Thoracic aorta (tissue), 2 donors: Measurements from ENCODE around the gene DDX25. TPM values are rescaled to one million over a fixed set of nuclear protein-coding genes. Genes with fewer than 3 reads are reported as not detected.

Source experiments
- ATAC-seq: fragments of 150-250 bp; one replicate; pipeline ENCODE4 v1.8.0; 2017; ENCODE audit warnings: low read depth; ENCODE audit not compliant: insufficient number of reproducible peaks, low FRiP score
- DNase-seq: peaks from one replicate; pipeline ENCODE4 v3.0.0-alpha.2; 2020; ENCODE audit warnings: low spot score
- H3K27ac ChIP-seq, 2 donors: fragments of 200-600 bp; sonication (generic); 1 replicate in 1 of 2; 2 replicates in 1 of 2; pipeline ENCODE4 v1.5.1; 2016; ENCODE audit warnings: mild to moderate bottlenecking in 2 of 2, moderate library complexity in 2 of 2
- H3K27me3 ChIP-seq: fragments of 200-600 bp; sonication (generic); replicated peaks from 2 replicates; pipeline ENCODE4 v1.6.0; 2016; ENCODE audit warnings: mild to moderate bottlenecking; ENCODE audit not compliant: insufficient read depth
- H3K36me3 ChIP-seq: fragments of 200-600 bp; sonication (generic); one replicate; pipeline ENCODE4 v1.5.1; 2016
- H3K4me1 ChIP-seq, 2 donors: fragments of 200-600 bp; sonication (generic); 1 replicate in 1 of 2; 2 replicates in 1 of 2; pipeline versions ENCODE4 v1.5.1 to v1.6.0; 2016; ENCODE audit warnings: low read depth in 2 of 2, mild to moderate bottlenecking in 1 of 2; ENCODE audit not compliant: control insufficient read depth in 1 of 2
- H3K4me3 ChIP-seq: fragments of 200-600 bp; sonication (generic); 2 replicates; pipeline ENCODE4 v1.5.1; 2016; ENCODE audit warnings: mild to moderate bottlenecking
- H3K9me3 ChIP-seq: fragments of 200-600 bp; sonication (generic); 2 replicates; pipeline ENCODE4 v1.5.1; 2016
- CTCF ChIP-seq: fragments of 200-600 bp; sonication (generic); IDR thresholded peaks from one replicate; pipeline ENCODE4 v1.5.1; 2019; ENCODE audit warnings: antibody characterized with exemption
- total RNA-seq, 2 donors: library from RNA; depleted of rRNA; stranded (reverse); fragments of >200 nt; gene quantifications; one replicate each; pipeline versions ENCODE4 v1.1.0 to v1.2.3, GENCODE V29; 2016

DDX25 gene
- total RNA-seq, 2 donors from 2014 or later = not detected

DNA sequence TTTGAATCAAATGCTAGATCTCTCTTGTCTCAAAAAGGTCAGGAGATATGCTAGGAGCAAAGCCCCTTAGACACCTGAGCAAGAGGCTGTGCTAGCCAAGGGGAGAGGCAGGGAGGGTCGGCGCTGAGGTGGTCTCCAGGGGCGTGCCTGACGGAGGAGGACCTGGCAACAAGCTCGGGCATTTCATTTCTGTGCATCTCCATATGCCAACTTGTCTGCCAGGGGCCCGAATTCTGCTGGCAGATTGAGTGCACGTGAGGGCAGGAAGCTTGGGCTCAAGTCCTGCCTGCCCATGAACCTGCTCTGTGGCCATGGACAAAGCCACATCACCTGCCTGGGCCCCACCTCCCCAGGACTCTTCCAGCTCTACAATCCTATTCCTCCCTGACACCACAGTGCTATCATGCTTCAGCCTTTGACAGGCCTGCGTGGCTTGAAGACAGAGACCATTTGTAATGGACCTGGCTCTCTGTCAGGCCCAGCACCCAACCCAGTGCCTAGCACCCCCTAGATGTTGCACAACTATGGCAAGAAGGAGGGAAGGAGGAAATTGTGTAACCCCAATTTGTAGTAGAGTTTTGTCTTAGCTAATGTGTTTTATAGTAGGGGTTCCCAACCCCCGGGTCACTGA, 25.3 kb downstream of the DDX25 start:
- Histone ChIP-seq H3K27me3 (no peaks in the 10 kb centered on the region), H3K4me1 (no peaks in the 10 kb centered on the region), H3K9me3 (no peaks in the 10 kb centered on the region), H3K27ac (no peak overlapping the region), H3K36me3 (no peaks in the 10 kb centered on the region), H3K4me3 (no peak overlapping the region)
- TF ChIP-seq CTCF = no peak
- DNase-seq (no peak), ATAC-seq (no peak)

- H3K4me3 ChIP-seq = no peak overlapping the region
- TF ChIP-seq CTCF = no peak
Observed at GRCh38 chr11:125930076-125930450, 25.8 kb downstream of the DDX25 start.

DNA sequence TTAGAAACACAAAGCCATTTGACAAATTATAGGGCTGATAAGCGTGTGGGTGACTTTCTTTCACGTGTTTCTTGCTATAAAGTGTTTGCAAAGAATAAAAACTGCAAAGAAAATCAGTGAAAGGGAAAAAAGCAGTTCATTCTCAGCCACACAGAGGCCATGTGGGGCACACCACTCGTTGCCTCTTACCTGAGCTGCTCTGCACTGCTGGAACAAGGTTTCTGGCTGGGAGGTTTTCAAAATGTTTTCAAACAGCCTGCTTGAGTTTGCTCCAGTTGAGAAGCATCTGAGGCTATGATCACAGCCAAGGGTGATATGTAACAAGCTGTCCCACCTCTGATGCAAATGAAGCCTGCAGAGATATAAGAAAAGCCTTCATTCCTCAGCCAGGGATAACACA, 26.8 kb downstream of the DDX25 start:
- Histone ChIP-seq H3K36me3 (no peaks in the 10 kb centered on the region), H3K4me1 (no peaks in the 10 kb centered on the region), H3K27ac (no peak overlapping the region), H3K27me3 (no peaks in the 10 kb centered on the region), H3K4me3 (no peak overlapping the region), H3K9me3 (no peaks in the 10 kb centered on the region)
- TF ChIP-seq CTCF = no peak
- no peak for DNase-seq
- ATAC-seq = no peak

More at GRCh38 chr11:125930076-125930450, 25.8 kb downstream of the DDX25 start:
- H3K36me3 ChIP-seq = no peaks in the 10 kb centered on the region
- H3K27me3 ChIP-seq = no peaks in the 10 kb centered on the region
- no peaks in the 10 kb centered on the region for H3K4me1 ChIP-seq
- no peaks in the 10 kb centered on the region for H3K9me3 ChIP-seq
- H3K27ac ChIP-seq = no peak overlapping the region
- DNase-seq = no peak
- no peak for ATAC-seq

DNA sequence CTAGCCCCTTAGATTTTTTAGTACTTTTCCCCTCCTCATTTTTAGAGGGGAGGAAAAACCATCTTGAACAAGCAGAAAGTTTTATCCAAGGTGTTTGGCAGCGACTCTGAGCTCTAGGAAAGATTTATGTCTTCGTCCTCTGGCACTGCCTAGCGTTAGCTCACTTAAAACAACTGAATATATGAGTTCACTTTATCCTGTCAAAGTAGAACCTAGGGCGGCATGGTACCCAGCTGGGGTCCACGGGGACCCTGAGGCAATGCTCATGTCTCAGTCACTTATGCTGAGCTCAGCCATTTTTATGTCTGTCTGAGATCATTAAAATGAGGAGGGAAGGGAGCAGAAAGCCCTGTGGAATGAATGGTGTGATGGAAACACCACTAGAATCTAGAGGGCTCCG, 27.4 kb downstream of the DDX25 start:
- Histone ChIP-seq H3K4me1 (no peaks in the 10 kb centered on the region), H3K4me3 (no peak overlapping the region), H3K27ac (no peak overlapping the region), H3K36me3 (no peaks in the 10 kb centered on the region), H3K27me3 (no peaks in the 10 kb centered on the region), H3K9me3 (no peaks in the 10 kb centered on the region)
- no peak for TF ChIP-seq CTCF
- ATAC-seq = no peak
- DNase-seq = no peak

DNA sequence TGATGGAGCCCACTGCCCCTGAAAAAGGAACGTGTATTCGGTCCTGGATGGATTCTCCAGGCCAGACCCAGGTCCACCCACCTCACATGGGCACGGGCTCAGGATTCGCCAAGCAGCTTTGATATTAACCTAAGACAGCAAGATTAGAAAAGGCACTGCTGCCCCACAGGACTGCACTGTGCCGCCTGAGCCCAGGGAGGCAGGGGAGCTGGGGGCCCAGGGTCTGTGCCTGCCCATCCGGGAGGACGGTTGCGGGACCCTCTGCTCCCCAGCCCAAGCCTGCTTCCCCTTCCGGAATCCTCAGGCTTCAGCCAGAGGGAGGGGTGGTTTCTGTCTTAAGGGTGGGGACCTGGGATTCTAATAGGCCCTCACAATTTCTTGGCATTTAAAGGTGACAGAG, 28.0 kb downstream of the DDX25 start:
- no peak for ATAC-seq
- H3K27ac ChIP-seq = no peak overlapping the region
- no peaks in the 10 kb centered on the region for H3K4me1 ChIP-seq
- no peak for DNase-seq
- H3K36me3 ChIP-seq = no peaks in the 10 kb centered on the region
- no peak overlapping the region for H3K4me3 ChIP-seq
- TF ChIP-seq CTCF = no peak
- no peaks in the 10 kb centered on the region for H3K27me3 ChIP-seq
- no peaks in the 10 kb centered on the region for H3K9me3 ChIP-seq
